ENCODE measurements around the gene XG.

- no peak for TF ChIP-seq POLR2AphosphoS5 (IDR thresholded peaks at IDR 0.05)
- TF ChIP-seq CTCF (IDR thresholded peaks at IDR 0.05) = no peak
These were observed 77.1 kb downstream of the XG start for GRCh38 chrX:2828959-2829411.

Data from transverse colon (tissue), 4 donors.